ENCODE data around the gene CDC42BPA. TPM values are rescaled to one million over a fixed set of nuclear protein-coding genes. Genes with fewer than 3 reads are reported as not detected.

The CDC42BPA gene
- total and polyA plus RNA-seq, 2 donors (not counting 3 experiments of a cell fraction or from before 2014, with no cell fraction given): 26.1 to 92.6 TPM

GRCh38 chr1:226987179-226987536, 331.1 kb downstream of the CDC42BPA start:
- intact Hi-C loops (cut with micrococcal nuclease): loop anchor here (5.0 kb wide), 1 partner anchor 50 kb away; no protein-coding TSS in a partner anchor
- TF ChIP-seq, protein P1, sequence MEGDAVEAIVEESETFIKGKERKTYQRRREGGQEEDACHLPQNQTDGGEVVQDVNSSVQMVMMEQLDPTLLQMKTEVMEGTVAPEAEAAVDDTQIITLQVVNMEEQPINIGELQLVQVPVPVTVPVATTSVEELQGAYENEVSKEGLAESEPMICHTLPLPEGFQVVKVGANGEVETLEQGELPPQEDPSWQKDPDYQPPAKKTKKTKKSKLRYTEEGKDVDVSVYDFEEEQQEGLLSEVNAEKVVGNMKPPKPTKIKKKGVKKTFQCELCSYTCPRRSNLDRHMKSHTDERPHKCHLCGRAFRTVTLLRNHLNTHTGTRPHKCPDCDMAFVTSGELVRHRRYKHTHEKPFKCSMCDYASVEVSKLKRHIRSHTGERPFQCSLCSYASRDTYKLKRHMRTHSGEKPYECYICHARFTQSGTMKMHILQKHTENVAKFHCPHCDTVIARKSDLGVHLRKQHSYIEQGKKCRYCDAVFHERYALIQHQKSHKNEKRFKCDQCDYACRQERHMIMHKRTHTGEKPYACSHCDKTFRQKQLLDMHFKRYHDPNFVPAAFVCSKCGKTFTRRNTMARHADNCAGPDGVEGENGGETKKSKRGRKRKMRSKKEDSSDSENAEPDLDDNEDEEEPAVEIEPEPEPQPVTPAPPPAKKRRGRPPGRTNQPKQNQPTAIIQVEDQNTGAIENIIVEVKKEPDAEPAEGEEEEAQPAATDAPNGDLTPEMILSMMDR (IDR thresholded peaks at IDR 0.05; ENCODE audit: extremely low read depth in 1 of 2, insufficient read depth in 1 of 2, low read depth in 1 of 2, low read length in 2 of 2): no peak
- TF ChIP-seq GATA2 (IDR thresholded peaks at IDR 0.05; ENCODE audit: insufficient read depth, insufficient read length, low read depth, low read length) (no peak), POLR2A (IDR thresholded peaks at IDR 0.05; ENCODE audit: low read depth, low read length) (no peak), FOS (IDR thresholded peaks at IDR 0.05; ENCODE audit: borderline replicate concordance, insufficient read depth, low read length) (no peak), MAX (IDR thresholded peaks at IDR 0.05; ENCODE audit: insufficient read depth, insufficient read length) (no peak), MYC (IDR thresholded peaks at IDR 0.05; ENCODE audit: low read depth, low read length) (no peak), EZH2 (IDR thresholded peaks at IDR 0.05; ENCODE audit: borderline replicate concordance, low read depth, low read length, severe bottlenecking) (no peak), JUN (IDR thresholded peaks at IDR 0.05; ENCODE audit: borderline replicate concordance, insufficient read depth, insufficient read length, low read depth) (no peak), POLR2AphosphoS5 (IDR thresholded peaks at IDR 0.05; ENCODE audit: insufficient read depth, low read depth, low read length) (no peak)
- dilution Hi-C loops (cut with MboI; ENCODE audit: extremely low pct_ligation_motif_present, low sequenced_read_pairs): no loop called here
- Histone ChIP-seq H2AFZ (ENCODE audit: low read depth, low read length) (no peak overlapping the region), H3K4me3 (replicated peaks in 1 of 3; ENCODE audit: insufficient read depth in 1 of 3, low read depth in 1 of 3, low read length in 3 of 3) (no peak overlapping the region), H3K4me2 (ENCODE audit: insufficient read depth, low read length) (no peak overlapping the region), H4K20me1 (replicated peaks; ENCODE audit: control insufficient read depth, extremely low read depth, insufficient read depth, low read length) (no peaks in the 10 kb centered on the region), H3K4me1 (ENCODE audit: control insufficient read depth, extremely low read depth, insufficient read depth, low read length) (peaks cover 23% of the 10 kb centered on the region), H3K9ac (replicated peaks; ENCODE audit: extremely low read depth, insufficient read depth, low read length) (no peak overlapping the region), H3K27me3 (ENCODE audit: control insufficient read depth in 2 of 2, insufficient read depth in 2 of 2, low read length in 2 of 2) (no peaks in the 10 kb centered on the region), H3K36me3 (ENCODE audit: control insufficient read depth in 2 of 2, extremely low read depth in 1 of 2, insufficient read depth in 2 of 2, low read length in 2 of 2) (peaks cover 3 to 11% of the 10 kb centered on the region in 2 experiments), H3K27ac (ENCODE audit: insufficient read depth, low read depth, low read length) (no peak overlapping the region), H3K79me2 (ENCODE audit: control insufficient read depth, insufficient read depth, low read length) (no peaks in the 10 kb centered on the region), H3K9me1 (replicated peaks; ENCODE audit: control insufficient read depth, extremely low read depth, insufficient read depth, low read length) (no peaks in the 10 kb centered on the region), H3K9me3 (replicated peaks; ENCODE audit: control insufficient read depth, insufficient read depth, low read length) (no peaks in the 10 kb centered on the region)
- ChIA-PET CTCF (no interaction called here), POLR2A (no interaction called here)
- DNase-seq (ENCODE audit: low read depth, low spot score): no peak
- BruUV-seq (replicated peaks): no TSS peak
- FAIRE-seq: no peak

Data from endothelial cell of umbilical vein (primary cell).